ENCODE results near the gene NFATC1.
A peak's percentile ranks its signal among the peaks of the same experiment; 100 is the strongest.

Gene NFATC1

GRCh38 chr18:79393181-79393634, 2.5 kb upstream of the NFATC1 start:
- Mint-ChIP-seq H3K27me3 (no peaks in the 10 kb centered on the region), H3K4me3 (peak overlapping the region; percentile 89), H3K36me3 (no peaks in the 10 kb centered on the region), H3K27ac (peak overlapping the region; percentile 81), H3K4me1 (ENCODE audit: low read depth) (peaks cover 35% of the 10 kb centered on the region), H3K9me3 (ENCODE audit: low read depth) (no peaks in the 10 kb centered on the region)

- H3K9me3 Mint-ChIP-seq (ENCODE audit: low read depth): no peaks in the 10 kb centered on the region
- peaks cover 34% of the 10 kb centered on the region for H3K4me1 Mint-ChIP-seq (ENCODE audit: low read depth)
- peak overlapping the region; percentile 81 for H3K27ac Mint-ChIP-seq
- H3K36me3 Mint-ChIP-seq: peaks cover 1% of the 10 kb centered on the region
- no peaks in the 10 kb centered on the region for H3K27me3 Mint-ChIP-seq
- peak overlapping the region; percentile 89 for H3K4me3 Mint-ChIP-seq
These were observed 1.8 kb upstream of the NFATC1 start for GRCh38 chr18:79393635-79394533.

- H3K27ac Mint-ChIP-seq: peak overlapping the region; percentile 81
- H3K4me3 Mint-ChIP-seq: peak overlapping the region; percentile 87
- peaks cover 3% of the 10 kb centered on the region for H3K36me3 Mint-ChIP-seq
- H3K4me1 Mint-ChIP-seq (ENCODE audit: low read depth): peaks cover 32% of the 10 kb centered on the region
- H3K9me3 Mint-ChIP-seq (ENCODE audit: low read depth): no peaks in the 10 kb centered on the region
- H3K27me3 Mint-ChIP-seq: no peaks in the 10 kb centered on the region
These were observed 1.0 kb upstream of the NFATC1 start for GRCh38 chr18:79394534-79395307.

- no peaks in the 10 kb centered on the region for H3K9me3 Mint-ChIP-seq (ENCODE audit: low read depth)
- peak overlapping the region; percentile 81 for H3K27ac Mint-ChIP-seq
- H3K4me1 Mint-ChIP-seq (ENCODE audit: low read depth): peaks cover 31% of the 10 kb centered on the region
- peak overlapping the region; percentile 87 for H3K4me3 Mint-ChIP-seq
- peaks cover 3% of the 10 kb centered on the region for H3K36me3 Mint-ChIP-seq
- no peaks in the 10 kb centered on the region for H3K27me3 Mint-ChIP-seq
These were observed 456 bp upstream of the NFATC1 start for GRCh38 chr18:79395308-79395640.

GRCh38 chr18:79396431-79397246, 909 bp downstream of the NFATC1 start:
- H3K4me1 Mint-ChIP-seq (ENCODE audit: low read depth): peaks cover 34% of the 10 kb centered on the region
- H3K27ac Mint-ChIP-seq: peak overlapping the region; percentile 34

GRCh38 chr18:79397247-79397829, 1.6 kb downstream of the NFATC1 start:
- Mint-ChIP-seq H3K9me3 (ENCODE audit: low read depth) (no peaks in the 10 kb centered on the region), H3K27ac (no peak overlapping the region), H3K4me1 (ENCODE audit: low read depth) (peaks cover 32% of the 10 kb centered on the region), H3K36me3 (peaks cover 3% of the 10 kb centered on the region), H3K27me3 (no peaks in the 10 kb centered on the region), H3K4me3 (peak overlapping the region; percentile 98)

More at GRCh38 chr18:79396431-79397246, 909 bp downstream of the NFATC1 start:
- Mint-ChIP-seq H3K4me3 (peak overlapping the region; percentile 81), H3K27me3 (no peaks in the 10 kb centered on the region), H3K9me3 (ENCODE audit: low read depth) (no peaks in the 10 kb centered on the region), H3K36me3 (peaks cover 3% of the 10 kb centered on the region)

GRCh38 chr18:79397830-79398761, 2.4 kb downstream of the NFATC1 start:
- H3K27ac Mint-ChIP-seq: peak overlapping the region; percentile 96

GRCh38 chr18:79399275-79400081, 3.7 kb downstream of the NFATC1 start:
- peaks cover 43% of the 10 kb centered on the region for H3K4me1 Mint-ChIP-seq (ENCODE audit: low read depth)
- H3K4me3 Mint-ChIP-seq: peak overlapping the region; percentile 98
- H3K9me3 Mint-ChIP-seq (ENCODE audit: low read depth): no peaks in the 10 kb centered on the region
- H3K36me3 Mint-ChIP-seq: peaks cover 3% of the 10 kb centered on the region
- H3K27ac Mint-ChIP-seq: peak overlapping the region; percentile 96
- no peaks in the 10 kb centered on the region for H3K27me3 Mint-ChIP-seq

More at GRCh38 chr18:79397830-79398761, 2.4 kb downstream of the NFATC1 start:
- Mint-ChIP-seq H3K9me3 (ENCODE audit: low read depth) (no peaks in the 10 kb centered on the region), H3K36me3 (peaks cover 3% of the 10 kb centered on the region), H3K4me1 (ENCODE audit: low read depth) (peaks cover 33% of the 10 kb centered on the region), H3K4me3 (peak overlapping the region; percentile 98), H3K27me3 (no peaks in the 10 kb centered on the region)

GRCh38 chr18:79400091-79400590, 4.4 kb downstream of the NFATC1 start:
- Mint-ChIP-seq H3K27ac (no peak overlapping the region), H3K36me3 (peaks cover 3% of the 10 kb centered on the region)

GRCh38 chr18:79400591-79401381, 5.1 kb downstream of the NFATC1 start:
- Mint-ChIP-seq H3K36me3 (peaks cover 4% of the 10 kb centered on the region), H3K4me3 (peak overlapping the region; percentile 87), H3K4me1 (ENCODE audit: low read depth) (peaks cover 54% of the 10 kb centered on the region), H3K27ac (peak overlapping the region; percentile 95), H3K9me3 (ENCODE audit: low read depth) (no peaks in the 10 kb centered on the region), H3K27me3 (no peaks in the 10 kb centered on the region)

More at GRCh38 chr18:79400091-79400590, 4.4 kb downstream of the NFATC1 start:
- no peaks in the 10 kb centered on the region for H3K9me3 Mint-ChIP-seq (ENCODE audit: low read depth)
- peaks cover 48% of the 10 kb centered on the region for H3K4me1 Mint-ChIP-seq (ENCODE audit: low read depth)
- H3K27me3 Mint-ChIP-seq: no peaks in the 10 kb centered on the region
- H3K4me3 Mint-ChIP-seq: no peak overlapping the region

- Mint-ChIP-seq H3K36me3 (peaks cover 11% of the 10 kb centered on the region), H3K27me3 (no peaks in the 10 kb centered on the region), H3K4me1 (ENCODE audit: low read depth) (peaks cover 62% of the 10 kb centered on the region), H3K27ac (peak overlapping the region; percentile 95), H3K9me3 (ENCODE audit: low read depth) (no peaks in the 10 kb centered on the region), H3K4me3 (peak overlapping the region; percentile 87)
These were observed 5.9 kb downstream of the NFATC1 start for GRCh38 chr18:79401494-79402208.

Data from activated naive CD8-positive, alpha-beta T cell (primary cell).